Smooth muscle cell (in vitro differentiated cells): Measurements from ENCODE around the gene SUCO. TPM values are rescaled to one million over a fixed set of nuclear protein-coding genes. Genes with fewer than 3 reads are reported as not detected.

ENCODE experiments used
- DNase-seq: peaks from one replicate; lab custom pipeline; 2025; ENCODE audit not compliant: unreplicated experiment; lab: John Stamatoyannopoulos, UW
- H2AFZ ChIP-seq: fragments of 200-600 bp; sonication (generic); 2 replicates; pipeline ENCODE4 v1.6.0; 2016; ENCODE audit warnings: antibody characterized with exemption, low read depth, mild to moderate bottlenecking
- H3F3A ChIP-seq: fragments of 200-600 bp; sonication (generic); 2 replicates; pipeline ENCODE4 v1.6.0; 2017; ENCODE audit warnings: antibody characterized with exemption, low read depth
- H3K27ac ChIP-seq: fragments of 200-600 bp; sonication (generic); 2 replicates; pipeline ENCODE4 v1.5.1; 2016; ENCODE audit warnings: low read depth, mild to moderate bottlenecking
- H3K27me3 ChIP-seq: fragments of 200-600 bp; sonication (generic); 2 replicates; pipeline ENCODE4 v1.6.1; 2016; ENCODE audit warnings: low read depth, mild to moderate bottlenecking
- H3K36me3 ChIP-seq: fragments of 200-600 bp; sonication (generic); 2 replicates; pipeline ENCODE4 v1.5.1; 2016; ENCODE audit warnings: low read depth
- H3K4me1 ChIP-seq: fragments of 200-600 bp; sonication (generic); 2 replicates; pipeline ENCODE4 v1.5.1; 2016; ENCODE audit warnings: low read depth
- H3K4me2 ChIP-seq: fragments of 200-600 bp; sonication (generic); 2 replicates; pipeline ENCODE4 v1.6.0; 2016; ENCODE audit warnings: mild to moderate bottlenecking
- H3K4me3 ChIP-seq: fragments of 200-600 bp; sonication (generic); 2 replicates; pipeline ENCODE4 v1.5.1; 2016; ENCODE audit warnings: mild to moderate bottlenecking
- H3K79me2 ChIP-seq: fragments of 200-600 bp; sonication (generic); 2 replicates; pipeline ENCODE4 v1.6.0; 2016; ENCODE audit warnings: low read depth, mild to moderate bottlenecking
- H3K9ac ChIP-seq: fragments of 200-600 bp; sonication (generic); 2 replicates; pipeline ENCODE4 v1.6.0; 2016; ENCODE audit warnings: low read depth
- H3K9me3 ChIP-seq: fragments of 200-600 bp; sonication (generic); replicated peaks from 2 replicates; pipeline ENCODE4 v1.5.1; 2016; ENCODE audit warnings: low read depth
- H4K20me1 ChIP-seq: fragments of 200-600 bp; sonication (generic); 2 replicates; pipeline ENCODE4 v1.6.0; 2016; ENCODE audit warnings: low read depth
- CTCF ChIP-seq: fragments of 200-600 bp; sonication (generic); IDR thresholded peaks from 2 replicates; pipeline ENCODE4 v1.5.1; 2017; ENCODE audit warnings: borderline replicate concordance, mild to moderate bottlenecking, antibody characterized with exemption; ENCODE audit not compliant: insufficient read depth, poor library complexity, severe bottlenecking
- WGBS: methylation state at CpG from one replicate; pipeline ENCODE4 v1.1.7; 2016; ENCODE audit warnings: low lambda C conversion rate; 5-methylcytosine and 5-hydroxymethylcytosine counted together
- polyA plus RNA-seq: library from polyadenylated mRNA; unstranded; fragments of >200 nt; fragmentation: Nextera tagmentation; extraction: Ambion mirVana; gene quantifications from 2 replicates; pipeline ENCODE4 v1.2.1, GENCODE V29; 2016
- total RNA-seq: library from RNA; depleted of rRNA; stranded (reverse); fragments of >200 nt; gene quantifications from 2 replicates; pipeline ENCODE4 v1.2.3, GENCODE V29; 2014

Gene SUCO
- total and polyA plus RNA-seq, 2 experiments from 2014 or later, result 16.9 to 96.7 TPM

GRCh38 chr1:172629638-172630037, 96.7 kb downstream of the SUCO start:
- Histone ChIP-seq H3K4me3 (no peak overlapping the region), H4K20me1 (no peaks in the 10 kb centered on the region), H3K79me2 (no peaks in the 10 kb centered on the region), H3K4me1 (no peaks in the 10 kb centered on the region), H3K27ac (no peak overlapping the region), H3F3A (no peaks in the 10 kb centered on the region), H3K27me3 (no peaks in the 10 kb centered on the region), H2AFZ (no peak overlapping the region), H3K9me3 (no peaks in the 10 kb centered on the region), H3K36me3 (no peaks in the 10 kb centered on the region), H3K9ac (no peak overlapping the region), H3K4me2 (no peak overlapping the region)
- TF ChIP-seq CTCF, result no peak
- WGBS, result 93% methylated on average over 2 of the region's 2 CpGs
- no peak for DNase-seq

GRCh38 chr1:172630056-172630818, 97.3 kb downstream of the SUCO start:
- Histone ChIP-seq H3F3A (no peaks in the 10 kb centered on the region), H3K9me3 (no peaks in the 10 kb centered on the region), H3K27ac (no peak overlapping the region), H3K27me3 (no peaks in the 10 kb centered on the region), H3K79me2 (no peaks in the 10 kb centered on the region), H2AFZ (no peak overlapping the region), H3K4me2 (no peak overlapping the region), H3K9ac (no peak overlapping the region), H3K4me1 (no peaks in the 10 kb centered on the region), H4K20me1 (no peaks in the 10 kb centered on the region), H3K36me3 (no peaks in the 10 kb centered on the region), H3K4me3 (no peak overlapping the region)
- no peak for DNase-seq
- no peak for TF ChIP-seq CTCF
- WGBS, result 93% methylated on average over 11 of the region's 11 CpGs

GRCh38 chr1:172630868-172631267, 97.9 kb downstream of the SUCO start:
- WGBS, result 55% methylated on average over 3 of the region's 3 CpGs
- H3K27me3 ChIP-seq, result no peaks in the 10 kb centered on the region
- no peak for DNase-seq
- TF ChIP-seq CTCF, result no peak
- no peaks in the 10 kb centered on the region for H4K20me1 ChIP-seq
- no peak overlapping the region for H3K4me3 ChIP-seq
- no peak overlapping the region for H3K4me2 ChIP-seq
- no peaks in the 10 kb centered on the region for H3K4me1 ChIP-seq
- no peak overlapping the region for H2AFZ ChIP-seq
- no peaks in the 10 kb centered on the region for H3K36me3 ChIP-seq
- H3F3A ChIP-seq, result no peaks in the 10 kb centered on the region
- H3K79me2 ChIP-seq, result no peaks in the 10 kb centered on the region
- no peaks in the 10 kb centered on the region for H3K9me3 ChIP-seq
- H3K27ac ChIP-seq, result no peak overlapping the region
- no peak overlapping the region for H3K9ac ChIP-seq

GRCh38 chr1:172637522-172637921, 104.6 kb downstream of the SUCO start:
- H3K27ac ChIP-seq, result peak overlapping the region; percentile 96
- H3K4me3 ChIP-seq, result no peak overlapping the region
- H3K9me3 ChIP-seq, result no peaks in the 10 kb centered on the region
- no peaks in the 10 kb centered on the region for H4K20me1 ChIP-seq
- H3F3A ChIP-seq, result peaks cover 22% of the 10 kb centered on the region
- peak overlapping the region; percentile 64 for H3K4me2 ChIP-seq
- H3K4me1 ChIP-seq, result no peaks in the 10 kb centered on the region
- no peak for DNase-seq
- H2AFZ ChIP-seq, result no peak overlapping the region
- no peaks in the 10 kb centered on the region for H3K27me3 ChIP-seq
- WGBS, result 20% methylated on average over 2 of the region's 2 CpGs
- H3K36me3 ChIP-seq, result no peaks in the 10 kb centered on the region
- no peak for TF ChIP-seq CTCF
- H3K79me2 ChIP-seq, result no peaks in the 10 kb centered on the region
- peak overlapping the region; percentile 58 for H3K9ac ChIP-seq
